ENCODE measurements around the gene PCSK5.

Gene PCSK5

DNA sequence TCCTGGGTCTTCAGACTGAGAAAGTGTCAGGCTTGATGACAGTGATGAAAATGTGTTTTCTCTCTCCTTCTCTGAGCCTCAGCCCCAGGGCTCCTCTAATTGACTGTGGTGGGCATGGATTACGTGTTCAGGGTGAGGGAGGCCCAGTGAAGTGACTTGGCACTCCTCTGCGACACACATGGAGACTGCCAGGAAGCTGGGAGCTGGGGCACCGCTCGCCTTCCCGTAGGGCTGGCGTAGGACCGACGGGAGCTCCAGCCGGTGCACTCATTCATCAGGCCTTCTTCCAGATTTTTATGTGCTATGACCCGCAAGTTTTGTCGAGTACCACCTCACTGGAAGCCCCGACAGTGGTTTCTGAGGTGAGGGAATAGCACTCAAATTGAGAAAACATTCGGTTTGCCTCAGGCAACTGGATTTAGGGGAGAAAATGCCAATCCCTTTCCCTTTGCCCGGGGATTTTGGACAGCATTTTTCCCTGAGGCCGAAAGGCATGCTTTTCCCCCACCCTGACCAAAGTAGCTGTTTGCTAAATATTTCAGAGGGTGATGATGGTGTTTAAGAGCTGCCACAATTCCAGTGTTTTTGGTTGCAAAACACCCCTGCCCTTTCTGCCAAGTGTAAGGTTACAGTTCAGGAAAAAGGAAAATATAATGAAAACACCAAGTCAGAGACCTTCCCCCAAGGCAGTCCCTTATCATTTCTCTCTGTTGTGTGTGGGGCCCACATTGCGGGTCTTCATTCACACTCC is 83.7 kb downstream of the PCSK5 start:
- no peak for DNase-seq

DNA sequence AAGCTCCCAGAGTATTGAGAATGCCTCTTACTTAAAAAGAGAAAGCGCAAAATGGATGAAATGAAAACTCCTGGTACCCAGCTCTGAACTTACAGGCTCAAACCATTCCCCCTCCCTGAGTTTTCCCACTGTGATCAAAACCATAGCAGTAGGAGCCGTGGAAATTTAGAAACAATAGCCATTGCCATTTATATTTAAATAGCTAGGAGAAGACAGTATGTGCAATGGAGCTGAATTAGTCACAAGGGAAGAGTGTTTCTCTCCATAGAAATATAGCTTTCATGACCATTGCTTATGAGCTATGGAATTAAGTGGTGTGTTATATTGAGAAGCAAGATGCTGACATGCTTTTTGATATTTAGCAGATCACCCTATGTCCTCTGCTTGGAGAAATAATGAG is 84.6 kb downstream of the PCSK5 start:
- no peak for DNase-seq

DNA sequence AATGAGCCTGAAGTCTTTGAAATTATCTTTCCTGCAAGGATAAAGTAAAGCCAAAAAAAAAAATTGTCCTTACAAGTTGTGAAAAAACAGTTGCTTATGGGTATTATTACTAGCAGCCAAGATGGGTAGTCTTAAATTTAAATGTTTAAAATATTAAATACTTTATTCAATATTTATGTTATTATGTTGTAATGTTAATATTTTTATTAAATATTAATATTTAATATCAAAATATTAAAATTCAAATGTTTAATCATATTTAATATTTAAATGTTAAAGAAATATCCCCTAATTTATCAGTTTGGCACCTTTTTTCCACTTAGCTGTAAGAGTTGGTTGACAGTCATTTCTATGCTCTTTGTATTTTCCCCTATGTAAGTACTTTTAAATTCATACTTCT is 86.1 kb downstream of the PCSK5 start:
- no peak for DNase-seq

DNA sequence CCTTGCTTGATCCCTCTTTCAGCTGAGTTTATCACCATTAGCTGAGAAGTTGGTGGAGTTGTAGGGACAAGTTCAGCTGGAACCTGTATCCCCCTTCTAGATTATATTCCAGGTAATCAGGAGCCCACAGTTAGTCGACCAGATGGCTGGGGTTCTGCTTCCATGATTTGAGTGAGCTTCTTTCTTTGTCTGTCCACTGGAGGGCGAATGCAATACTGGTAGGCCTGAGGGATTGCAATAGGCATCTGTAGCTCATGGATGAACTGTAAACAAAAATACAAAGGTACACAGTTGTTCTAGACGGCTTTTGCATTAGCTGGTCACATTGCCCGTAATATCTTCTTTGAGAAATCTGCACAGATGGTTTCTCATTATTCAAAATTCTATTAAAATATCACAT is 88.9 kb downstream of the PCSK5 start:
- DNase-seq: no peak

DNA sequence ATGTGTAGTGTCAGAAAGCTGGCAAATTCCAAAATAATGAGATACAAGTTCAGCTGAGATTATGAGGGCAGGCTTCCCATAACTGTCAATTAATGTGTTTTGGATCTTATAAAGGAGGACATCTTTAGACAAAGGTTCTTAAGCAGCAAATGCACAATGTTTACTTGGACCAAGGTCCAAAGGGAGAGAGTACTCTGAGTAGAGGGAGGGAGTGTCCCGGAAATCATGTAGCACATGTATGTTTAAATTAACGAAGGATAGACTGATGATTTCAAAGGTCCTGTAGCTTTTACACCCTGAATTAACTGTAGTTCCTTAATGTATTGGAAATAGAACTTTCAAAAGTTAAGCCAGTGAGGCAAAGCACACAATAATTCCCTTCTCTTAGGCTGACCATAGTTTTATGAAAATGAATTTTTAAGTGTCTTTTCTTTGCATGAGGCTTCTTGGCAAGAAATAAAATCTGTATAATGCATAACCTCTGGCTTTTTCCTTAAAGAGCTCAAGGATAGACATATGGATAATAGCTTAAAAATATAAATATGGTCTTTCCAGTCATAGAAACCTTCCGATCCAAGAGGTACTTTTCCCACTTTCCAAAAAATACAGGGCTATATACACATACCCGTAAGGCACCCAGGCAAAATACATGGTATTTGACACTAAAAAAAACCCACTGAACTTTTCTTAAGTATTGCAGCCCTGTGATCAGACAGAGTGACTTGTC is 93.0 kb downstream of the PCSK5 start:
- DNase-seq: no peak

DNA sequence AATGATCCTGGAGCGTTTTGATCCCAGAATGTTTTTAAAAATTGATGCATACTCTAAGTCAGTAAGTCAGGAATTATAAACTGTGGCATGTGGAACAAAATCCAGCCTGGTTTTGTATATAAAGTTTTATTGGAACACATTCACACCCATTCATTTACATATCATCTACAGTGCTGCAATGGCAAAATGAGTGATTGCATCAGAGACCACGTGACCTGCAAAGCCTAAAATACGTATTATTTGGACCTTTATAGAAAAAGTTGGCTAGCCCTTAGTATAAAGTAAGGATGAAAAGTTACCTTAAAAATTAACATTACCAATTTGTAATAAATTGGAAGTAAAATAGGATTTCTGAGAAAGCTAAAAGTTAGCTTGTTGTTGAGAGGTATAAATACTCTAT is 95.0 kb downstream of the PCSK5 start:
- DNase-seq: no peak

DNA sequence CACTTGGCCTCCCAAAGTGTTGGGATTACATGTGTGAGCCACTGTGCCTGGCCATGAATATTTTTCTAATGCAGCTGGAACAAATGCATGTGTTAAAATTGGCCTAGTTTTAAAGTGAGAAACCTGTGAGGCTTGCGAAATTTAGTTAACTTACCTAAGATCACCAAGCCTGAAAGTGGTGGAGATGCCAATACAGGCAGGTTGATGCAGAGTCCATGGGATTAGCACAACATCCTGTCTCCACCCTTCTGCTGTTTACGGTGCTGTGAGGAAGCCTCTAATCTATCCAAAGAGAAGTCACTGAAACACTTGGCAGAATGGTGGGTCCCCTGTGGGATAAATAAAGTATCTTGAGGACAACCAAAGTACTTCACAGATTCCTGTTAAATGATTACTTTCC is 98.2 kb downstream of the PCSK5 start:
- DNase-seq: no peak

DNA sequence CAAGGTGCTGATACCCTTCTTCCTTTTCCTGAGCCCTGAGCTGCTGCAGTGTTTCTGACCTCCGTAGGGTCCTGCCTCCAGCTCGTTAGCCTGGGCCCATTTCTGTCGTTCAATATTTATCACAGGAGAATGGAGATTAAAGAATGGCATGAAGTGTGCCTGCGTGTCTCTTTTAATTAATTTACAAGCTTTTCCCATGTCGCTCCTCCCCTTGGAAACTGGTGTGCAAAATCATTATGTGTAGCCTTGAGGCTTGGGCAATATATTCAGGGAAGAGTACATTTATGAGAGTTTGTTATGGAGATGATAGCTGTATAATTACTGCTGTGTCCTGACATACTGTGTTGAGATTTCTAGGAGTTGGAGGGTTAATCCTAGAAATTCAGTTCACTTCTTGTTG is 99.7 kb downstream of the PCSK5 start:
- DNase-seq: no peak

DNA sequence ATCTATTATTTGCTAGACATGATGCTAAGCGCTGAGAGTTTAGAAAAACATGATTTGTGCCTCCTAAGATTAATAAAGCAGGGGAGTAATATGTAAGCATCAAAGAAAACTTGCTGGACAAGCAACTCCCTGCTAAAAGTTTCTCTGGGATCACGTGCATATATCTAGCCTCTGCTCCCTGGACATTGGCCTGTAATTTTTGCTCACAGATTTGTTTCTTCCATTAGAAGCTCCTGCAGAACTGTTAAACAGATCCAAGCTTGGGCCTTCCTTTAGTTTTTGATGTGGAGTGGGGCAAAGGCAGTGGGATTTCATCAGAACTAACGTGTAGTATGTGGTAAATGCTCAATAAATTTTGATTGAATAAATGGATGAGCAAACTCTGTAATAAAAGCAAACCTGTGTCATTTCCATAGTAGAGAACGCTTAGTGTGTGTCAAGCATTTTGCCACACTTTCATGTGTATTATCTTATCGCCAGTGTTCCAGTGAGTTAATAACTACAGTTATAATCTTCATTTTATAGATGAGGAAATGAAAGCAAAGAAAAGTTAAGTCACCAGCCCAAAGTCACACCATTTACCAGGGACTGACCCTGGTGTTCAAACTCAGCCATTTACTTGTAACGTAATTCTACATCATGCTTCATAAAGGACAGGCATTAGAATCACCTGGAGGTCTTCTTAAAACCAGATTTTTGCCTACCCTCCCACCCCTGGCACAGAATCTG is 100.3 kb downstream of the PCSK5 start:
- no peak for DNase-seq

DNA sequence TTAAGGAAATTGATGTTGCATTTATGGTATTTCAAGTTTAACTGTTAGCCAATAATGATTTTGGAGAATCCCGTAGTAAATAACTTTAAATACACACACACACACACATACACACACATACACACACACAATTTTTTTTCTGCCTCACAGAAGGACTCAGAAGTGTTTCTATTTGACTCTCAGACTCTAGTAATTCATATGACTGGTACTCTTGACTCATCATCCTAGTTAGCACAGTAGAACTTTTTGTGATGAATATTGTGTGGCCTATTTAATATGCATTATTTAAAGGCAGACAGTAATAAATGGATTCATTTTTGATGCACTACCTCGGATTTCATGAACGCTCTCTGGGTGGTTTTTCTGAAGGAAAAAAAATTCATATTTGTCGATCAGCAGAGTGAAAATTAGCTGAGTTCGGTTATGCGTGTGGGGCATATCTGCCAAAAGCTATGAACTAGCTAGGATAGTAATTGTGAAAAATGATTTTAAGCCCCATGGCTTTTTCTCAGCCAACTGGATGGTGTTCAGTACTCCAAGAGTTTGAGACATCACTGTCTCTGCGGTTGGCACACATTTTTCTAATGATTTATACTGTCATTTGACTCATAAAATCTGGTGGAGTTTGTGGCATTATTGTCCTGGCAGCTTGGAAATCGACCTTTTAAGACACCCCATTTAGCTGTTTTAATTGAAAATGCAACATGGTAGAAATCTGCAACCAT is 102.2 kb downstream of the PCSK5 start:
- no peak for DNase-seq

DNA sequence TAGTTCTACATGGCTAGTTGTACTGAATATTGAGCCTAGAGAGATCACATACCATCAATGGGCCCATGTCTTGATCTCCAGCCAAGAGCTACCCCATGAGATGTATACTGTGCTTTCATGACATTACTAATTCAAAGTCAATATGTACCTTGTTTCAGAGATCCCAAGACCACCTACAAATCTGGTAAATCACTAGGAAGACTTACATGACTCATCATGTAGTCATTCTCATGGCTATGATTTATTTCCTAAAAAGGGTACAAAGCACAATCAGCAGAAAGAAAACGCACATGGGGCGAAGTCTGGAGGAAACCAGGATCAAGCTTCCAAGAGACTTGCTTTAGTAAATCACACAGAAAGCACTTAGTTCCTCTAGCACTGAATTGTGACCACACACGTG is 103.0 kb downstream of the PCSK5 start:
- no peak for DNase-seq

DNA sequence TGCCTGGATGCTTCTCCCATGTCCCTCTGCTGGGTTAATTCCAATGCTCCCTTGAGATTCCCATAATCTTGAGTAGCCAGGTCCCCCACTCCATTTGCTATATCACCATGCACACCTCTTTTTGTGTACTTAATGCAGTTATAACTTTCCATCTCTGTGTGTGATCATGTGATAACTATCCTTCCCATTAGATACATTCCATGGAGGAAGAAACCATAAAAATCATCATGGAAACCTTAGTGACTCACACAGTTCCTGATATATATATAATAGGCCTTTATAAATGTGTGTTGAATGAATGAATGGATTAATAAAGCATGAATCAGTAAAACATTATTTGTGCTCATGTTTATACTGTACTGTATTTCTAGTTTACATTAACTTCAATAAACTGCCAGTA is 104.6 kb downstream of the PCSK5 start:
- DNase-seq: no peak

DNA sequence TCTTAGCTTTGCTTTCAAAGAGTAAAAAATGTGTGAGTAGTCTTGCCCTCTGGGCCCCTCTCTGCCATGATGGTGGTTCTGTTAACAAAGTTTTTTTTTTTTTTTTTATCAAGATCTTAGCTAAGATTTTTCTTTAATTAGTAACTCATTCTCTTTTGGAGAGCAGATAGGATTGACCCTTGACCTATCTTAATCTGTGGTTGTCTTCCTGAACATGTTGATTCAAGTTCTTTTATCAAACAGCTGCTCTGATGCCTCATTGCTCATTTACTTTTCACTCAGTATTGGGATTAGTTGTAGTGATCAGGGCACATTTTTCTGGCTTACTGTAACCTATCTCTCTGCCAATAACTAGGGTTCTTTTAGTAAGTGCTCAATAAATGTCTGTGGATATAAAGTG is 106.3 kb downstream of the PCSK5 start:
- no peak for DNase-seq

DNA sequence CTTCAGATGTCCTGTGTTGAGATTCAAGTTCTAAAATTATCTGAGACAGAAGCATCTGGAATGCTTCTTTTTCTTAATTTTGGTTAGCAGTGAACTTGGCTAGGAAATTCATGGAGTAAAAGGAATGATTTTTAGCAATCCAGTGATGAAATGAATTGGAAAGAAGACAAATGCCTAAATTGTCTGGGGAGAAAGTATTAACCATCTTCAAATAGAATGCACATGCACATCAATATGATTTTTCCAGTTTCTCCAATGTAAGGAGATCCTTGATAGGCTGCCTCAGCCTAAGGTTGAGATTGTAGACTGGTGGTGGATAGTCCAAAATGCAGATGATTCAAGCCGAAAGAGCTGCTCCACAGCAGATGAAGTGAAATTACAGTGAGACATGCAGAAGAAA is 106.7 kb downstream of the PCSK5 start:
- no peak for DNase-seq

DNA sequence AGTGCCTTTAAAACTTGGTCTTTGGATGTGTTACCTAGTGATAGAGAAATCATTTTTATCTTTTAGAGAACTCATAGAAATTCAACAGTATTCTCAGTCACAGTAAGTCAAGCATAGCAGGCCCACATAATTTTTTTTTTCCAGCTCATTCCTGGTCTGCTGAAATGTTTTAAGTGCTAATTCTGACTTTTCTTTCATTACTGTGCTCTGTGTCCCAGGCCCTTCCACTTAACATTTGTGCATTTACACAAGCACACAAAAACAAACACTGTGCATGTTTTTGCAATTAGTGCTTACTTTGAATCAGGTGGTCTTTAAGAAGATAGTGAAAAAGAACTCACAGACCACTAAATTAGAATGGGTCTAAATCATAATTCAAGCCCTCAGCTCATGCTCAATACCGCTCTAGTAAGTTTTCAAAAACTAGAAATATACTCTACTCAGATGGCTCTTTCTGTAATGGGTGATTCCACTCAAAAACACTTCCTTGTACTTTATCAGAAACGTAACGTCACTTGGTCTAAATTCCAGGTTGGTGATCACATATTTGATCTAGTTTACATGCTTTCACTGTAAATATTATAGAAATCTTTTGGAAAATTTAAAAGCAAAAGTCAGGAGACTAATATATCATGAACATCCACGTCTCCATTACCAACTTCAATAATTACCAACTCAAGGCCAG is 107.8 kb downstream of the PCSK5 start:
- no peak for DNase-seq

DNA sequence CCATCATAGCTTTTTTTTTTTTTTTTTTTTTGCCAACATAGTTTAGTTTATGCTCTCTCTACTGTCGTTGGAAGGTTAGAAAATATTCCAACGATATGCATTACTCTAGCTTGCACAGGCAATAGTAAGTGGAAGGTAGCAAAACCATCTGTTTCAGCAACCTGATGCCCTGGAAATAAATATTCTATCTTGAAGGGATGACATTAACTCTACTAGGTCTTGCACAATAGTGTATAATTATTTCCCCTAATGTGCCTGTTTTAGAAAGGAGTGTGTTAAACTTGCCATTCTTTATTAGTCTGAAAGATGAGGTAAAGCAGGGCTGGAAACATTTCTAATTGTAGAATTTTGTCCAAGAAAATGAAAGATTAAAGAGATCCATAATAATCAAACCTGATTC is 111.0 kb downstream of the PCSK5 start:
- DNase-seq: no peak

DNA sequence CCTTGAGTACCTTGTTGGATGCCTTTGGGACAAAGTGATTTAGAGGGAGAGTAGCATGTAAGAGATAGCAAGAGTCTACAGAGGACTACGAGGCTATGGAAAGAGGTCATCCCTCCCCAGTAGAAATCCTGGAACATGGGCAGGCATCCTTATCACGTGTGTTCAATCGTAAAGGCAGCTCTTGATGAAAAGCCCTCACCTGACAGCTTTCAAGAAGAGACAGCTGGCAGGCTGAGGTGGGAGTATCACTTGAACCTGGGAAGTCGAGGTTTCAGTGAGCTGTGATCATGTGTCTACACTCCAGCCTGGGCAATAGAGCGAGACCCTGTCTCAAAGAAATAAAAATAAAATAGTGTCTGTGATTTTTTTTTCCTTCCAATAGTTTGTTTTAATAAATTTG is 112.6 kb downstream of the PCSK5 start:
- no peak for DNase-seq

DNA sequence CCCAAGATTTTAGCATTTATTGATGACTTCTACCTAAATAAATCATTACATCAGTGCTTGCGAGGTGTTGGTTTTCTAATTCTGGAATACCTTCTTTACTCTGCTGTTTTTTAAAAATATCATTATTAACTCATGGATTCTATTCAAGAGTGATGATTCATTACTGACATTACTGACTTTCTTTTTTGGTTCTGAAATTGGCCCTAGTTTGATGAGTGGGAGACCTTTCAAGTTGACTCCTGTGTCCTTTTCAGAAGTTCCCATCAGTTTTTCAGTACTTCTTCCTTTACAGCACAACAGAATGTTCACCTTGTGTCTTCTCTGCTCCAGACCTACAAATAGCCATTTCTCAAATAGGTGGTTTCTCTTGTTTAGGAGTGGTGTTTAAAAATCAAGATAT is 114.1 kb downstream of the PCSK5 start:
- DNase-seq: no peak

DNA sequence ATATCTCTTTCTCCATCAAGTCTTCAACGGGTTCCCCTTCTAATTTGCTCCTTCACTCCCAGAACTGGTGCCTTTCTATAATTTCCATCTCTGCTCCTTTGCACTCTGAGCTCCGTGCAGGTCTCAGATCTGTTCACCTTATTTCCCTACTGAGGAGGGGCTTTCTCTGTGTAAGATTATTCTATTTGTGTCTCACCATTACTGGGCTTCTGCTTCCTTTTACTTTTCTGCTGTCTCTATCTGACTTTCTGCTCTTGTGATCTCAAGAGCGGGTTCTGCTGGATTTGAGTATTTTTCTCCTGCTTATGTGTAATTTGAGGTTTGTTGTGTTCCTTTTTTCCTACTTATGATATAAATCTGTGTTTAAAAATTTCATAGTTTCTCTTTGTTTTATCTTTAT is 117.5 kb downstream of the PCSK5 start:
- DNase-seq: no peak

DNA sequence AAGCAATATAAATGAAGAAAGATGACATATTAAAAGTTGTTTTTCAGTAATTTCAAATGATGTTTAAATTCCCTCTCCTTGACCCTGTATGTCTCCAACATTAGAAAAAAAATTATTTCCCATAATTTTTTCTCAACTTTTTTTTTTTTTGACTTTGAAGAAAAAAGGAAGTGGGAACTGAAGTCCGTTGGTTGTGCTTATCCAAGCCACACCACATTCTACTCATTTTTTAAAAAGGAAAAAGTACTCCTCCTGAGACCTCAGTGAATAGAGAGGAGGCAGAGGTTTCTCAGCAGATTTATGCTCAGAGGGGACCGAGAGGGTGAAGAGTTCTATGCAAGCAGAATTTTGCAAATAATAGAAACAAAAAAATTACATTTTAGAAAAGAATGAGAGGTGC is 123.3 kb downstream of the PCSK5 start:
- DNase-seq: no peak

DNA sequence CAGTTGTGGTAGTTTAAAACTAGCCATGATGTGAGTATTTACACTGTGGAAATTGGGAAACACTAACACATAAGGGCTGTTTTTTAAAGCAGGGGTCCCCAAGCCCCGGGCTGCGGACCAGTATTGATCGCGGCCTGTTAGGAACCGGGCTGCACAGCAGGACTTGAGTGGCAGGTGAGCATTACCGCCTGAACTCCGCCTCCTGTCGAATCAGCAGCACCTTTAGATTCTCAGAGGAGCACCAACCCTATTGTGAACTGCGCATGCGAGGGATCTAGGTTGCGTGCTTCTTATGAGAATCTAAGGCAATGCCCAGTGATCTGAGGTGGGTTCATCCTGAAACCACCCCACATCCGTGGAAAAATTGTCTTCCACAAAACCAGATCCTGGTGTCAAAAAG is 127.8 kb downstream of the PCSK5 start:
- DNase-seq: no peak

DNA sequence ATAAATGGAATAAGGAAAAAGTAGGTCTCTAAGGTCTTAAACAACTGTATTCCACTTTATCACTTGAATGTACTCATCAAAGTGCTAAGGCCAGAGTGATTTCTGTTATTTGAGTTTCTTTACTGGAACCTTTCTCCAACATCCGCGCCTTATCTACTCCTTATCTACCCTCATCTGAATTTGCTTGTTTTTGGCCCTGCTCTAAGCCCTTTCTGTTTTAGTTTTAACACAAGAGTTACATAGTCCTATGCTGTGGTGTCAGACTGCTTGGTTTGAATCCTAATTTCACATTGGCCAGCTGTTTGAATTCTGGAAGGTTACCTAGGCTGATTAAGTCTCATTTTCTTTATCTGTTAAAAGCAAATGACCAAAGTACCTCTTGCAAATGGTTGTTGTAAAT is 128.3 kb downstream of the PCSK5 start:
- no peak for DNase-seq

DNA sequence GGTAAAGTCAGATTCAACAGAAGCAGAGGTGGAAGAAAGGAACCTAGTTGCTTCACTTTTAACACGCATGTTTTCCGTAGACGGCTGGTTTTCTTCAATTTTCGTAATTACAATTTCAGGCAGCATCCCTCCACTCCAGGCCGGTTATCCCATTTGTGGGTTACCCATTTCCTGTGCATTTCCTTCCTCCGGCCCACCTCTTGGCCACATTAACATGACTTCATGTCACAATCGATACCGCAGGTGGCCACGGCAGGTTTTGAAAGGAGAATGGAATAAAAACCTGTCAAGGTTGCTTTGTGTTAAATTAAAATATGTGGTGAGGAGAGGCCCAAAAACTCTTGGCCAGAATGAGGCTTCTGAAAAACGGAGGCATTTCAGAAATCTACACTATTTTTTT is 130.2 kb downstream of the PCSK5 start:
- DNase-seq: no peak
